ENCODE measurements around the gene PLOD3. TPM values are rescaled to one million over a fixed set of nuclear protein-coding genes. Genes with fewer than 3 reads are reported as not detected.

PLOD3 gene
- total RNA-seq, 1 experiment from 2014 or later = 83.7 TPM

GRCh38 chr7:101237206-101238067, 20.1 kb upstream of the PLOD3 start, which contains the start of gene CLDN15:
Gene CLDN15, minus strand, starts transcription at chr7:101237802. Its CDS starts 221 bp downstream, at chr7:101237581.
- H3K36me3 ChIP-seq (ENCODE audit: control insufficient read depth in 1 of 2, insufficient read depth in 2 of 2, low read length in 2 of 2) = peaks cover 5 to 9% of the 10 kb centered on the region in 2 experiments; a peak in 1 of 4 replicates
- peaks cover 2 to 9% of the 10 kb centered on the region in 2 experiments; a peak in 2 of 4 replicates for H3K4me1 ChIP-seq (ENCODE audit: control insufficient read depth in 1 of 2, insufficient read depth in 2 of 2, low read length in 2 of 2)
- DNase-seq (ENCODE audit: low read depth, low spot score) (no peak), ATAC-seq (no peak)
- intact Hi-C loops (cut with micrococcal nuclease) = no loop called here
- no peak within 1 kb of the TSS for H3K27ac ChIP-seq (ENCODE audit: low read depth, low read length)
- no peaks in the 10 kb centered on the region for H4K20me1 ChIP-seq (ENCODE audit: insufficient read depth)
- POLR2A ChIA-PET = interaction anchor here (0.7 kb wide), 1 partner anchor 9 kb away, joined by 6 read pairs; no protein-coding TSS in a partner anchor
- H3K9me2 ChIP-seq (ENCODE audit: insufficient read depth) = no peaks in the 10 kb centered on the region
- peaks cover 10% of the 10 kb centered on the region; the same call in 1 of the 2 replicates for H3K79me2 ChIP-seq (ENCODE audit: insufficient read depth, low read length)
- no peak within 1 kb of the TSS for H2AFZ ChIP-seq (ENCODE audit: low read depth, low read length, poor library complexity, severe bottlenecking)
- no peak within 1 kb of the TSS for H3K4me3 ChIP-seq (replicated peaks in 1 of 2; ENCODE audit: low read depth in 1 of 2, low read length in 2 of 2)
- TF ChIP-seq ATF3 (IDR thresholded peaks at IDR 0.05) (no peak), EZH2 (IDR thresholded peaks at IDR 0.05) (no peak), EZH2phosphoT487 (IDR thresholded peaks at IDR 0.05; ENCODE audit: borderline replicate concordance) (no peak), CEBPB (IDR thresholded peaks at IDR 0.05; ENCODE audit: low read depth) (no peak), ZBTB33 (IDR thresholded peaks at IDR 0.05; ENCODE audit: extremely low read depth, insufficient replicate concordance, low read length) (no peak), TCF7L2 (IDR thresholded peaks at IDR 0.05; ENCODE audit: borderline replicate concordance, extremely low read depth, insufficient read depth, insufficient read length) (no peak), FOSL1 (IDR thresholded peaks at IDR 0.05; ENCODE audit: low read depth) (no peak), ZFX (IDR thresholded peaks at IDR 0.05) (no peak), RAD21 (IDR thresholded peaks at IDR 0.05; ENCODE audit: low read depth) (no peak), SP1 (IDR thresholded peaks at IDR 0.05; ENCODE audit: low read depth) (no peak), CBX3 (IDR thresholded peaks at IDR 0.05; ENCODE audit: low read depth) (no peak), ZNF274 (IDR thresholded peaks at IDR 0.05; ENCODE audit: low read depth, low read length) (no peak), POLR2AphosphoS5 (IDR thresholded peaks at IDR 0.05; ENCODE audit: low read depth, low read length) (no peak), SIN3A (IDR thresholded peaks at IDR 0.05; ENCODE audit: low read depth) (no peak), EGR1 (IDR thresholded peaks at IDR 0.05; ENCODE audit: low read depth) (no peak)
- TF ChIP-seq, protein P1, sequence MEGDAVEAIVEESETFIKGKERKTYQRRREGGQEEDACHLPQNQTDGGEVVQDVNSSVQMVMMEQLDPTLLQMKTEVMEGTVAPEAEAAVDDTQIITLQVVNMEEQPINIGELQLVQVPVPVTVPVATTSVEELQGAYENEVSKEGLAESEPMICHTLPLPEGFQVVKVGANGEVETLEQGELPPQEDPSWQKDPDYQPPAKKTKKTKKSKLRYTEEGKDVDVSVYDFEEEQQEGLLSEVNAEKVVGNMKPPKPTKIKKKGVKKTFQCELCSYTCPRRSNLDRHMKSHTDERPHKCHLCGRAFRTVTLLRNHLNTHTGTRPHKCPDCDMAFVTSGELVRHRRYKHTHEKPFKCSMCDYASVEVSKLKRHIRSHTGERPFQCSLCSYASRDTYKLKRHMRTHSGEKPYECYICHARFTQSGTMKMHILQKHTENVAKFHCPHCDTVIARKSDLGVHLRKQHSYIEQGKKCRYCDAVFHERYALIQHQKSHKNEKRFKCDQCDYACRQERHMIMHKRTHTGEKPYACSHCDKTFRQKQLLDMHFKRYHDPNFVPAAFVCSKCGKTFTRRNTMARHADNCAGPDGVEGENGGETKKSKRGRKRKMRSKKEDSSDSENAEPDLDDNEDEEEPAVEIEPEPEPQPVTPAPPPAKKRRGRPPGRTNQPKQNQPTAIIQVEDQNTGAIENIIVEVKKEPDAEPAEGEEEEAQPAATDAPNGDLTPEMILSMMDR (IDR thresholded peaks at IDR 0.05 in 2 of 3, conservative IDR thresholded peaks at IDR 0.05 in 1 of 3; ENCODE audit: borderline replicate concordance in 1 of 3, insufficient read depth in 1 of 3, low read depth in 2 of 3, low read length in 2 of 3) = no peak
- TF ChIP-seq, protein P2, sequence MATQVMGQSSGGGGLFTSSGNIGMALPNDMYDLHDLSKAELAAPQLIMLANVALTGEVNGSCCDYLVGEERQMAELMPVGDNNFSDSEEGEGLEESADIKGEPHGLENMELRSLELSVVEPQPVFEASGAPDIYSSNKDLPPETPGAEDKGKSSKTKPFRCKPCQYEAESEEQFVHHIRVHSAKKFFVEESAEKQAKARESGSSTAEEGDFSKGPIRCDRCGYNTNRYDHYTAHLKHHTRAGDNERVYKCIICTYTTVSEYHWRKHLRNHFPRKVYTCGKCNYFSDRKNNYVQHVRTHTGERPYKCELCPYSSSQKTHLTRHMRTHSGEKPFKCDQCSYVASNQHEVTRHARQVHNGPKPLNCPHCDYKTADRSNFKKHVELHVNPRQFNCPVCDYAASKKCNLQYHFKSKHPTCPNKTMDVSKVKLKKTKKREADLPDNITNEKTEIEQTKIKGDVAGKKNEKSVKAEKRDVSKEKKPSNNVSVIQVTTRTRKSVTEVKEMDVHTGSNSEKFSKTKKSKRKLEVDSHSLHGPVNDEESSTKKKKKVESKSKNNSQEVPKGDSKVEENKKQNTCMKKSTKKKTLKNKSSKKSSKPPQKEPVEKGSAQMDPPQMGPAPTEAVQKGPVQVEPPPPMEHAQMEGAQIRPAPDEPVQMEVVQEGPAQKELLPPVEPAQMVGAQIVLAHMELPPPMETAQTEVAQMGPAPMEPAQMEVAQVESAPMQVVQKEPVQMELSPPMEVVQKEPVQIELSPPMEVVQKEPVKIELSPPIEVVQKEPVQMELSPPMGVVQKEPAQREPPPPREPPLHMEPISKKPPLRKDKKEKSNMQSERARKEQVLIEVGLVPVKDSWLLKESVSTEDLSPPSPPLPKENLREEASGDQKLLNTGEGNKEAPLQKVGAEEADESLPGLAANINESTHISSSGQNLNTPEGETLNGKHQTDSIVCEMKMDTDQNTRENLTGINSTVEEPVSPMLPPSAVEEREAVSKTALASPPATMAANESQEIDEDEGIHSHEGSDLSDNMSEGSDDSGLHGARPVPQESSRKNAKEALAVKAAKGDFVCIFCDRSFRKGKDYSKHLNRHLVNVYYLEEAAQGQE (IDR thresholded peaks at IDR 0.05; ENCODE audit: low read depth) = no peak
- no peaks in the 10 kb centered on the region for H3K27me3 ChIP-seq (ENCODE audit: insufficient read depth, low read length)
- RAD21 ChIA-PET (ENCODE audit: low non-redundant PET in 1 of 2, low total read pairs in 2 of 2, uncharacterized antibody in 2 of 2, unreplicated experiment in 2 of 2) = no interaction called here
- CTCF ChIA-PET = no interaction called here
- H3K9me3 ChIP-seq (ENCODE audit: control insufficient read depth in 1 of 2, insufficient read depth in 1 of 2, low read depth in 1 of 2, low read length in 2 of 2) = no peaks in the 10 kb centered on the region
- no TSS peak for BruUV-seq (replicated peaks)
- H3K9ac ChIP-seq (ENCODE audit: low read length) = no peak within 1 kb of the TSS
- H3K4me2 ChIP-seq (ENCODE audit: low read length) = no peak within 1 kb of the TSS

All from HCT116 (cell line).